GM12864 (cell line): ENCODE measurements around the gene DENND1B.

Source experiments
- DNase-seq: peaks from one replicate; pipeline ENCODE4 v3.0.0-alpha.2; 2011; ENCODE audit warnings: low read depth
- H3K4me3 ChIP-seq: 2 replicates; pipeline ENCODE4 v1.5.1; 2011; ENCODE audit warnings: mild to moderate bottlenecking, low read depth, low read length, control low read depth
- CTCF ChIP-seq: IDR thresholded peaks from 2 replicates; pipeline ENCODE4 v1.5.1; 2011; ENCODE audit warnings: low read depth, mild to moderate bottlenecking, moderate library complexity, low read length, control low read depth, inconsistent platforms; ENCODE audit errors: missing control alignments

The DENND1B gene

DNA sequence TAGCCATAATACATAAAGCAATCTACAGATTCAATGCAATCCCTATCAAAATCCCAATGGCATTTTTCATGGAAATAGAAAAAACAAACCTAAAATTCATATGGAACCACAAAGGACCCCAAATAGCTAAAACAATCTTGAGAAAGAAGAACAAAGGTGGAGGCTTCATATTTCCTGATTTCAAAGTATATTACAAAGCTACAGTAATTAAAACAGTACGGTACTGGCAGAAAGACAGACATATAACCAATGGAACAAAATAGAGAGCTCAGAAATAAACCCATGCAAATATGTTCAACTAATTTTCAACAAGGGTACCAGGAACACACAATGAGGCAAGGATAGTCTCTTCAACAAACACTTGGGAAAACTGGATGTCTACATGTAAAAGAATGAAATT, 87.0 kb downstream of the DENND1B start:
- no peak overlapping the region for H3K4me3 ChIP-seq
- no peak for DNase-seq
- no peak for TF ChIP-seq CTCF

DNA sequence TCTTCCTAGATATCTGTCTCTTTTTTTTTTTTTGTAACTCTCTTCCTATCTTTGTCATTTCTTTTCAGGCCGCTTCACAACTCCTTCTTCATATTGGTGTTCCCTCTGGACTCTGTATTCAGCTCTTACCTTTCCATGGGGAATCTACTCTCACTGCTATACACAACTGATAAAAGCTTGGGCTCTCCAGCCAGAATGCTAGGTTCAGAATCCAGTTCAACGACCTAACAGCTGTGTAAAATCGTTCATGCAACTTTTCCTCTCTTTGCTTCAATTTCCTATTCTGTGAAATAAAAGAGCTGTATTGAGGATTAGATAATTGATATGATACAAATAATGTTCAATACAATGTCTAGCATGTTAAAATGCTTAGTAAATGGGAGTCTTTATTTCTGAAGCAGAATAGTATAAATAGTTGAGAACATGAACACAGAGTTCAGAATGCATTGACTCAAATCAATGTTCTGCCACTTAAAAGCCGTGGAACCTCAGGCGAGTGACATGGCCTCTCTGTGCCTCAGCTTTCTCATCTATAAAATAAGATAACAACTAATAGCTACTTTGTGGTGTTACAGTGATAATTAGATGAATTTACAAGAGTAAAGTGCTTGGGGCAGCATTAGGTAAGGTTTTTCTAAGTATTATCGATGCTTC, 88.5 kb downstream of the DENND1B start:
- no peak for DNase-seq
- H3K4me3 ChIP-seq, result no peak overlapping the region
- no peak for TF ChIP-seq CTCF

DNA sequence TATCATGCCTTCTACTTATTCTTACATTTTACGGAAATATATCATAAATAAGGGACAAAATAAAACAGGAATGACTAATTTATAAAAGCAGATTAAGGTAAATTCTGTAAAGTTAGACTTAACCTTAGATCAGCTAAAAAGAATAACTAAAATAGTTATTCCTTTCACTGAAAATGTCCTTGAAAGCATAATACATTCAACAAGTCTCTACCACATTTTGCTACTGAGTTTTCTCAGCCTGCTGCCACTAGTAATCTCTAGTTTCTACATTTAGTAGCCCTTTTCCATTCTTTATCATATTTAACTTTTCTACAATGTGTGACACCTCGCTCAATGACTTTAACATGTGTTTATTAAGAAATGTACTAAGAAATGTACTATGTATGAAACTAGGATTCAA, 89.0 kb downstream of the DENND1B start:
- H3K4me3 ChIP-seq, result no peak overlapping the region
- DNase-seq, result no peak
- TF ChIP-seq CTCF, result no peak

DNA sequence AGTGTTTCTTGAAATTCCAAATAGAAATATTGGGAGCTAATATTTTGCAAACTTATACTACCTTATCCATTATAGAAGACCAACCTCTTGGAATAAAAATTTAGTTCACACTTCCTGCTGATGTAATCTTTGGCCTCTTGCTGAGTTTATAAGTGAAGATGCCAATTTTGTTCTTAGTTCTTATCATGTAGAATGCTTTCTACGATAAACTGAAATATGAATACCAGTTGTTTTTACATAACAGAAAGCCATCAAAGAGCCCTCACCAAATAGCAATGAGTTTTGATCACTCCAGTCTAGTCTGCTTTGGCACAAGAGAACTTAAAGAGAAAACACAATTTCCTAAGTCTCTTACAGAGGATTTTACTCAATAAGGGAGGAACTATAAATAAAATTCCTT, 89.5 kb downstream of the DENND1B start:
- no peak overlapping the region for H3K4me3 ChIP-seq
- no peak for TF ChIP-seq CTCF
- no peak for DNase-seq

- no peak for TF ChIP-seq CTCF
- DNase-seq, result no peak
- no peak overlapping the region for H3K4me3 ChIP-seq
Measured at GRCh38 chr1:197683895-197684553, 91.3 kb downstream of the DENND1B start.

GRCh38 chr1:197683280-197683679, 92.0 kb downstream of the DENND1B start:
- no peak overlapping the region for H3K4me3 ChIP-seq

More at GRCh38 chr1:197683280-197683679, 92.0 kb downstream of the DENND1B start:
- no peak for DNase-seq
- no peak for TF ChIP-seq CTCF
